Caco-2 (cell line): ENCODE results near the gene HYAL1. TPM values are rescaled to one million over a fixed set of nuclear protein-coding genes. Genes with fewer than 3 reads are reported as not detected.
"Not testable (repeated sequence)": the region's sequence is repeated elsewhere in the genome, so short reads cannot be mapped to it uniquely, and the experiment has no call there.

ENCODE experiments used
- BruUV-seq: library from RNA; stranded (reverse); fragments of 400-500 nt; replicated peaks from 2 replicates; lab custom pipeline; 2021; lab: Mats Ljungman, UMichigan
- CTCF ChIA-PET: fragments of 300-600 bp; sonication (Branson Sonifier 250); formaldehyde crosslinking; loops from one replicate; lab custom pipeline; 2022; ENCODE audit warnings: antibody characterized with exemption; lab: Charles Lee
- POLR2A ChIA-PET: fragments of 300-600 bp; sonication (Branson Sonifier 250); formaldehyde crosslinking; loops from one replicate; lab custom pipeline; 2022; ENCODE audit warnings: antibody characterized with exemption; lab: Charles Lee
- DNase-seq, 2 experiments: peaks; one replicate each; pipeline versions ENCODE4 v3.0.0 to v3.0.0-alpha.2; 2020 to 2022
- H3K27me3 ChIP-seq: replicated peaks from 2 replicates; pipeline ENCODE4 v1.6.0; 2011; ENCODE audit warnings: low read length; ENCODE audit not compliant: control insufficient read depth, insufficient read depth
- H3K36me3 ChIP-seq: 2 replicates; pipeline ENCODE4 v1.5.1; 2011; ENCODE audit warnings: low read length; ENCODE audit not compliant: control insufficient read depth, insufficient read depth
- H3K4me1 ChIP-seq: fragments of 250-450 bp; sonication (Bioruptor Pico); 2 replicates; pipeline ENCODE4 v1.5.1; 2020; ENCODE audit warnings: mild to moderate bottlenecking
- H3K4me3 ChIP-seq: 2 replicates; pipeline ENCODE4 v1.5.1; 2011; ENCODE audit warnings: low read depth, mild to moderate bottlenecking, control low read depth, low read length
- H3K9me3 ChIP-seq: fragments of 250-450 bp; sonication (Bioruptor Pico); 2 replicates; pipeline ENCODE4 v1.5.1; 2020; ENCODE audit warnings: mild to moderate bottlenecking, moderate library complexity
- H3K27ac Mint-ChIP-seq: one replicate; pipeline ENCODE4 v1.8.0; 2022; ENCODE audit warnings: mixed read lengths; ENCODE audit not compliant: unreplicated experiment
- H3K27me3 Mint-ChIP-seq: one replicate; pipeline ENCODE4 v1.8.0; 2022; ENCODE audit warnings: mixed read lengths; ENCODE audit not compliant: insufficient read depth, unreplicated experiment
- H3K36me3 Mint-ChIP-seq: one replicate; pipeline ENCODE4 v1.8.0; 2022; ENCODE audit warnings: mild to moderate bottlenecking, mixed read lengths; ENCODE audit not compliant: insufficient read depth, unreplicated experiment
- H3K4me1 Mint-ChIP-seq: one replicate; pipeline ENCODE4 v1.8.0; 2022; ENCODE audit warnings: low read depth, mixed read lengths; ENCODE audit not compliant: unreplicated experiment
- H3K4me3 Mint-ChIP-seq: one replicate; pipeline ENCODE4 v1.8.0; 2022; ENCODE audit warnings: mild to moderate bottlenecking, moderate library complexity, mixed read lengths; ENCODE audit not compliant: unreplicated experiment
- H3K9me3 Mint-ChIP-seq: one replicate; pipeline ENCODE4 v1.8.0; 2022; ENCODE audit warnings: mixed read lengths; ENCODE audit not compliant: unreplicated experiment
- intact Hi-C: fragments of 100-400 bp; cut with micrococcal nuclease; formaldehyde crosslinking; loops from one replicate; pipeline ENCODE4 v1.10.0; 2022; ENCODE audit not compliant: unreplicated experiment
- total RNA-seq: library from RNA; stranded (reverse); gene quantifications from 2 replicates; pipeline ENCODE4 v1.2.3, GENCODE V29; 2022
- TF ChIP-seq, protein P1 (sequence below), 2 experiments: fragments of 200-600 bp in 1 of 2; IDR thresholded peaks; 1 replicate in 1 of 2; 2 replicates in 1 of 2; pipeline versions ENCODE4 v1.5.1 to v1.8.0; 2011 to 2022; ENCODE audit warnings: antibody characterized with exemption in 1 of 2, control low read depth in 1 of 2, inconsistent platforms in 1 of 2, low read depth in 1 of 2, low read length in 1 of 2, mild to moderate bottlenecking in 1 of 2, moderate library complexity in 1 of 2; ENCODE audit not compliant: insufficient read depth in 1 of 2, severe bottlenecking in 1 of 2, unreplicated experiment in 1 of 2

HYAL1 gene
- total RNA-seq, 1 experiment from 2014 or later = 2.3 TPM

DNA sequence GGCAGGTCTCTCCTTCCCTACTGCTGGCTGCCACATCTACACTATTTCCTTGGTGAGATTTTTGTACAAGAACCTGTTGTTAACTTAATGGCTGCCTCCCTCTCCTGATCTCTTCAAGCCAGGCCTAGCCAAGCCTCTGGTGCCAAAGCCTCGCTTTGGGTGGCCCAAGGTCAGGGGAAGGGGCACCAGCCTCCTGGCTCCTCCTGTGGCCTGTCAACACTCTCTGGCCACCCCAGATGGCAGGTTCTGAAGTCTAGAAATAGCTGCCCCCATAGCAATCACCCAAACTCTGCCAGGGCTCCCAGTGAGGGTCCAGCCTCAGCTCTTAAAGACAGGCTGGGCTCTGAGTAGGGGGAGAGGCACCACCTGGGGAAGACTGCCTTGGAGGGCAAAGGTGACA is 16.1 kb downstream of the HYAL1 start:
- CTCF ChIA-PET = no interaction called here
- Histone ChIP-seq H3K4me1 (no peaks in the 10 kb centered on the region), H3K36me3 (peaks cover 7% of the 10 kb centered on the region), H3K9me3 (no peaks in the 10 kb centered on the region), H3K4me3 (no peak overlapping the region), H3K27me3 (no peaks in the 10 kb centered on the region)
- Mint-ChIP-seq H3K9me3 (no peaks in the 10 kb centered on the region), H3K36me3 (peaks cover 28% of the 10 kb centered on the region), H3K4me1 (peaks cover 6% of the 10 kb centered on the region), H3K27me3 (no peaks in the 10 kb centered on the region), H3K27ac (no peak overlapping the region), H3K4me3 (no peak overlapping the region)
- BruUV-seq = no TSS peak
- TF ChIP-seq, protein P1, sequence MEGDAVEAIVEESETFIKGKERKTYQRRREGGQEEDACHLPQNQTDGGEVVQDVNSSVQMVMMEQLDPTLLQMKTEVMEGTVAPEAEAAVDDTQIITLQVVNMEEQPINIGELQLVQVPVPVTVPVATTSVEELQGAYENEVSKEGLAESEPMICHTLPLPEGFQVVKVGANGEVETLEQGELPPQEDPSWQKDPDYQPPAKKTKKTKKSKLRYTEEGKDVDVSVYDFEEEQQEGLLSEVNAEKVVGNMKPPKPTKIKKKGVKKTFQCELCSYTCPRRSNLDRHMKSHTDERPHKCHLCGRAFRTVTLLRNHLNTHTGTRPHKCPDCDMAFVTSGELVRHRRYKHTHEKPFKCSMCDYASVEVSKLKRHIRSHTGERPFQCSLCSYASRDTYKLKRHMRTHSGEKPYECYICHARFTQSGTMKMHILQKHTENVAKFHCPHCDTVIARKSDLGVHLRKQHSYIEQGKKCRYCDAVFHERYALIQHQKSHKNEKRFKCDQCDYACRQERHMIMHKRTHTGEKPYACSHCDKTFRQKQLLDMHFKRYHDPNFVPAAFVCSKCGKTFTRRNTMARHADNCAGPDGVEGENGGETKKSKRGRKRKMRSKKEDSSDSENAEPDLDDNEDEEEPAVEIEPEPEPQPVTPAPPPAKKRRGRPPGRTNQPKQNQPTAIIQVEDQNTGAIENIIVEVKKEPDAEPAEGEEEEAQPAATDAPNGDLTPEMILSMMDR (IDR thresholded peaks at IDR 0.05; ENCODE audit: insufficient read depth in 1 of 2, low read depth in 1 of 2, low read length in 1 of 2, severe bottlenecking in 1 of 2, unreplicated experiment in 1 of 2) = no peak
- DNase-seq = no peak
- POLR2A ChIA-PET = no interaction called here
- intact Hi-C loops = no loop called here

DNA sequence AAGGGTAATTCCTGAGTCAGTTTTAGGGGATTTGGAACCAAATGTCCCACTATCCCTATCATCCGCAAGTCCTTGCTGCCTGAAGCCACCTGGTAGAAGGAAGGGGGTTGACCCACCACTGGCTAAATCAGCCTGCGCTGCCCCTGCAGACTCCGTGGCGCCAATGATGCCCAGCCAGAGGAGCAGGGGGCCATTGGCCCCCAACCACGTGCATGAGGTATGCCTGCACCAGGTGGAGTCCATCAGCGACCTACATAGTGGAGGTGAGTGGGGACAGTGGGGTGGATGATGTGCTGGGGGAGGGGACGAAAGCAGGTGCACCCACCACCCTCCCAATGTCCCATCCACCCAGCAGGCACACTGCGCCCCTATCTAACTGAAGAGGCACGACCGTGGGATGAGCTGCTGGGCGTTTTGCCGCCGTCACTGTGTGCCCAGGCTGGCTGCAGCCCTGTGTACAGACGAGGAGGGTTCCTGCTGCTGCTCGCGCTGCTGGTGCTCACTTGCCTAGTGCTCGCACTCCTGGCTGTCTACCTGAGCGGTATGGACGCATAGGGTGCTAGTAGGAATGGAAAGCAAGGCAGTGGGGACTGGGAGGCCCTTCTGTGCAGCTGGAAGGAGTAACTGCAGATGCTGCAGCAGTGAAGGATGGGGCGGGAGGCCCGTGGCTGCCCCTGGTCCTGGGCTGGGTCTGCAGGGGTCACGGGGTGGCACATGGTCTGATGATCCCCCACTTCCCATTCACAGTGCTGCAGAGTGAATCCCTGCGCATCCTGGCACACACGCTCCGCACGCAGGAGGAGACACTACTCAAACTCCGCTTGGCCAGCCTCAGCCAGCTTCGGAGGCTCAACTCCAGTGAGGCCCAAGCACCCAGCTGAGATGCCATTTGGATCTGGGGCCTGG is 16.8 kb downstream of the HYAL1 start:
- H3K4me3 Mint-ChIP-seq = no peak overlapping the region
- no peaks in the 10 kb centered on the region for H3K9me3 Mint-ChIP-seq
- no peaks in the 10 kb centered on the region for H3K4me1 ChIP-seq
- intact Hi-C loops = no loop called here
- peaks cover 6% of the 10 kb centered on the region for H3K4me1 Mint-ChIP-seq
- peaks cover 7% of the 10 kb centered on the region for H3K36me3 ChIP-seq
- H3K27ac Mint-ChIP-seq = no peak overlapping the region
- no peak for DNase-seq
- H3K4me3 ChIP-seq = no peak overlapping the region
- H3K36me3 Mint-ChIP-seq = peaks cover 24% of the 10 kb centered on the region
- no peaks in the 10 kb centered on the region for H3K27me3 ChIP-seq
- no TSS peak for BruUV-seq
- POLR2A ChIA-PET = no interaction called here
- no peaks in the 10 kb centered on the region for H3K9me3 ChIP-seq
- CTCF ChIA-PET = no interaction called here
- TF ChIP-seq, protein P1 (IDR thresholded peaks at IDR 0.05; ENCODE audit: insufficient read depth in 1 of 2, low read depth in 1 of 2, low read length in 1 of 2, severe bottlenecking in 1 of 2, unreplicated experiment in 1 of 2) = no peak
- H3K27me3 Mint-ChIP-seq = no peaks in the 10 kb centered on the region

DNA sequence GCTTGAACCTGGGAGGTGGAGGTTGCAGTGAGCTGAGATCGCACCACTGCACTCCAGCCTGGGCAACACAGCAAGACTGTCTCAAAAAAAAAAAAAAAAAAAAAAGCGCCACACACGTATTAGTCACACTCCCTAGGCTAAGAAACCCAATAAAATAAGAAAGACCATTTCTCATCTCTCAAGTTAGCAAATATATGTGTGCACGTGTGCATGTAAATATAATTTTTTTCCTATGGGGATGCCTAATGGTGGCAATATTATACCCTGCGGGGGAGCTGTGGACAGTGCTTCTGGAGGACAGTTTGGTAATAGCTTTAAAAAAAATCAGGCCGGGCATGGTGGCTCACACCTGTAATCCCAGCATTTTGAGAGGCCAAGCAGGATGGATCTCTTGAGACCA is 19.3 kb downstream of the HYAL1 start:
- H3K4me3 ChIP-seq, H3K27ac Mint-ChIP-seq, BruUV-seq, H3K36me3 ChIP-seq, H3K4me3 Mint-ChIP-seq, DNase-seq, H3K36me3 Mint-ChIP-seq, H3K27me3 Mint-ChIP-seq, H3K27me3 ChIP-seq, intact Hi-C loops, H3K9me3 Mint-ChIP-seq, H3K4me1 Mint-ChIP-seq, H3K9me3 ChIP-seq, H3K4me1 ChIP-seq: not testable (repeated sequence)
- CTCF ChIA-PET = interaction anchor here (1.2 kb wide), 1 partner anchor 19 kb away, joined by 4 read pairs; no protein-coding TSS in a partner anchor
- POLR2A ChIA-PET = interaction anchor here (1.1 kb wide), 1 partner anchor 48 kb away, joined by 3 read pairs; the partner anchor contains the start of gene GNAI2
